HepG2 (cell line): Measurements from ENCODE around the gene C2orf76. TPM values are rescaled to one million over a fixed set of nuclear protein-coding genes. Genes with fewer than 3 reads are reported as not detected.

Experiments
- CTCF ChIP-seq: sonication (generic); formaldehyde crosslinking; IDR thresholded peaks from 2 replicates; pipeline ENCODE4 v1.5.0; 2020; ENCODE audit warnings: mild to moderate bottlenecking, missing genetic modification reagents, moderate library complexity
- E2F2 ChIP-seq: sonication (generic); formaldehyde crosslinking; IDR thresholded peaks from 2 replicates; pipeline ENCODE4 v1.4.0; 2020; ENCODE audit warnings: missing genetic modification reagents, borderline replicate concordance
- E2F5 ChIP-seq: sonication (generic); formaldehyde crosslinking; conservative IDR thresholded peaks from 2 replicates; pipeline ENCODE4 v1.4.0; 2020; ENCODE audit warnings: missing genetic modification reagents
- ELF3 ChIP-seq: IDR thresholded peaks from 2 replicates; pipeline ENCODE4 v1.6.1; 2016; ENCODE audit warnings: missing genetic modification reagents, missing compliant biosample characterization
- GMEB1 ChIP-seq: sonication (generic); formaldehyde crosslinking; IDR thresholded peaks from 2 replicates; pipeline ENCODE4 v1.5.1; 2020; ENCODE audit warnings: missing genetic modification reagents, mild to moderate bottlenecking, borderline replicate concordance
- IKZF5 ChIP-seq: IDR thresholded peaks from 2 replicates; pipeline ENCODE4 v1.6.1; 2018; ENCODE audit warnings: missing genetic modification reagents, mild to moderate bottlenecking, missing compliant biosample characterization
- KDM2A ChIP-seq: sonication (generic); formaldehyde crosslinking; IDR thresholded peaks from 2 replicates; pipeline ENCODE4 v1.4.0; 2020; ENCODE audit warnings: low read depth, missing genetic modification reagents, borderline replicate concordance
- KLF15 ChIP-seq: sonication (generic); formaldehyde crosslinking; IDR thresholded peaks from 2 replicates; pipeline ENCODE4 v1.8.1; 2023; ENCODE audit warnings: borderline replicate concordance, mild to moderate bottlenecking, inconsistent platforms, missing genetic modification reagents, mixed read lengths
- KMT2B ChIP-seq: IDR thresholded peaks from 2 replicates; pipeline ENCODE4 v1.6.1; 2016; ENCODE audit warnings: missing genetic modification reagents, missing compliant biosample characterization
- MLX ChIP-seq: IDR thresholded peaks from 2 replicates; pipeline ENCODE4 v1.6.1; 2016
- NCOA2 ChIP-seq: sonication (generic); formaldehyde crosslinking; IDR thresholded peaks from 2 replicates; pipeline ENCODE4 v1.8.0; 2022; ENCODE audit warnings: inconsistent platforms
- NFYB ChIP-seq: sonication (generic); formaldehyde crosslinking; IDR thresholded peaks from 2 replicates; pipeline ENCODE4 v1.4.0; 2020; ENCODE audit warnings: missing genetic modification reagents
- SATB2 ChIP-seq: sonication (generic); formaldehyde crosslinking; IDR thresholded peaks from 2 replicates; pipeline ENCODE4 v1.5.0; 2020; ENCODE audit warnings: missing genetic modification reagents
- SMAD3 ChIP-seq: sonication (generic); formaldehyde crosslinking; IDR thresholded peaks from 2 replicates; pipeline ENCODE4 v1.4.0; 2020; ENCODE audit warnings: missing genetic modification reagents
- SRSF4 ChIP-seq: fragments of 200-400 bp; formaldehyde crosslinking; IDR thresholded peaks from one replicate; pipeline ENCODE4 v1.6.1; 2018; ENCODE audit warnings: mild to moderate bottlenecking, low read depth, low read length, moderate library complexity; ENCODE audit not compliant: poor library complexity, severe bottlenecking
- ZNF101 ChIP-seq: sonication (generic); formaldehyde crosslinking; IDR thresholded peaks from 2 replicates; pipeline ENCODE4 v1.4.0; 2020; ENCODE audit warnings: mild to moderate bottlenecking, low read depth, missing genetic modification reagents, borderline replicate concordance
- ZNF367 ChIP-seq: sonication (generic); formaldehyde crosslinking; IDR thresholded peaks from 2 replicates; pipeline ENCODE4 v1.4.0; 2020; ENCODE audit warnings: missing genetic modification reagents, borderline replicate concordance
- ZNF430 ChIP-seq: sonication (generic); formaldehyde crosslinking; IDR thresholded peaks from 2 replicates; pipeline ENCODE4 v1.9.0; 2021; ENCODE audit warnings: mild to moderate bottlenecking, missing genetic modification reagents
- ZNF451 ChIP-seq: sonication (generic); formaldehyde crosslinking; IDR thresholded peaks from 2 replicates; pipeline ENCODE4 v1.5.0; 2020; ENCODE audit warnings: mild to moderate bottlenecking, missing genetic modification reagents
- ZNF784 ChIP-seq: sonication (generic); formaldehyde crosslinking; IDR thresholded peaks from 2 replicates; pipeline ENCODE4 v1.5.1; 2020; ENCODE audit warnings: missing genetic modification reagents, mild to moderate bottlenecking, borderline replicate concordance
- polyA plus RNA-seq, 8 experiments: library from polyadenylated mRNA; depleted of rRNA in 3 of 8; stranded (reverse) in 7 of 8; unstranded in 1 of 8; fragments of >200 nt; fragmentation: Illumina TruSeq in 4 of 8; extraction: Trizol in 4 of 8; gene quantifications; 2 replicates each; pipeline versions ENCODE4 v1.2.1 to v1.2.3, GENCODE V29; 2011 to 2016; ENCODE audit warnings: low read depth in 4 of 8, missing spikeins in 1 of 8, mixed read lengths in 1 of 8; ENCODE audit not compliant: insufficient read depth in 1 of 8
- total RNA-seq, 5 experiments: library from RNA; depleted of rRNA; stranded (reverse); fragments of >200 nt; fragmentation: Illumina TruSeq; extraction: Trizol; gene quantifications; 2 replicates each; pipeline ENCODE4 v1.2.3, GENCODE V29; 2016; ENCODE audit warnings: low read depth in 1 of 5

The C2orf76 gene
- total and polyA plus RNA-seq, 2 of the 13 experiments (the other 11 are each of a cell fraction or from before 2014, with no cell fraction given), result 7.7 to 8.5 TPM

- peak; percentile 63; the same call in 1 of the 2 replicates for TF ChIP-seq KLF15 (CRISPR knock-in tag)
- TF ChIP-seq SRSF4, result no peak
- peak; percentile 90 for TF ChIP-seq KMT2B (CRISPR knock-in tag)
- TF ChIP-seq NFYB (CRISPR knock-in tag), result peak; percentile 86
- TF ChIP-seq E2F5 (CRISPR knock-in tag), result peak; percentile 65
- peak; percentile 89 for TF ChIP-seq GMEB1 (CRISPR knock-in tag)
- peak; percentile 96 for TF ChIP-seq ZNF784
- TF ChIP-seq ZNF430, result peak; percentile 63; the same call in 1 of the 2 replicates
- peak; percentile 93 for TF ChIP-seq IKZF5 (CRISPR knock-in tag)
- peak; percentile 93 for TF ChIP-seq MLX (CRISPR knock-in tag)
- TF ChIP-seq KDM2A (CRISPR knock-in tag), result peak; percentile 97
- TF ChIP-seq CTCF (CRISPR knock-in tag), result 0 out of 2 replicates have a peak, but pooled peaks have one; percentile 7
- TF ChIP-seq ZNF101 (CRISPR knock-in tag), result no peak
- TF ChIP-seq ZNF367 (CRISPR knock-in tag), result 0 out of 2 replicates have a peak, but pooled peaks have one; percentile 79
- TF ChIP-seq ELF3 (CRISPR knock-in tag), result peak; percentile 95
- TF ChIP-seq SATB2 (CRISPR knock-in tag), result no peak; the same call in 1 of the 2 replicates
- peak; percentile 69 for TF ChIP-seq SMAD3 (CRISPR knock-in tag)
- TF ChIP-seq E2F2 (CRISPR knock-in tag), result no peak; the same call in 1 of the 2 replicates
- TF ChIP-seq NCOA2 (CRISPR knock-in tag), result peak; percentile 82
- peak; percentile 24; the same call in 1 of the 2 replicates for TF ChIP-seq ZNF451 (CRISPR knock-in tag)
These were observed at the start of gene C2orf76, which contains the start of gene DBI (continued) for GRCh38 chr2:119366649-119367471.
